HG03378 (cell line): ENCODE results near the gene NFRKB.
"Not testable (repeated sequence)": the region's sequence is repeated elsewhere in the genome, so short reads cannot be mapped to it uniquely, and the experiment has no call there.

Experiments used
- ATAC-seq: cut with Tn5 transposase; IDR thresholded peaks from one replicate; pipeline ENCODE4 v1.9.1; 2021; ENCODE audit warnings: mild to moderate bottlenecking, moderate library complexity; ENCODE audit not compliant: unreplicated experiment

Gene NFRKB

GRCh38 chr11:129894278-129895125, 876 bp downstream of the NFRKB start:
- peak; percentile 25 for ATAC-seq

GRCh38 chr11:129888451-129888850, 6.9 kb downstream of the NFRKB start:
- no peak for ATAC-seq

- no peak for ATAC-seq
Measured at GRCh38 chr11:129885381-129885780, 10.0 kb downstream of the NFRKB start.

GRCh38 chr11:129884581-129884980, 10.8 kb downstream of the NFRKB start:
- ATAC-seq: no peak

- ATAC-seq: no peak
Measured at GRCh38 chr11:129881570-129882170, 13.7 kb downstream of the NFRKB start.

GRCh38 chr11:129880311-129880710, 15.1 kb downstream of the NFRKB start:
- ATAC-seq: no peak

- no peak for ATAC-seq
Measured at GRCh38 chr11:129871914-129872313, 23.5 kb downstream of the NFRKB start.

- ATAC-seq: not testable (repeated sequence)
Measured at GRCh38 chr11:129868626-129869025, 26.8 kb downstream of the NFRKB start.

- no peak for ATAC-seq
Measured at GRCh38 chr11:129866311-129866710, 29.1 kb downstream of the NFRKB start.

- ATAC-seq: no peak
Measured at GRCh38 chr11:129865701-129866100, 29.7 kb downstream of the NFRKB start.

- no peak for ATAC-seq
Measured at GRCh38 chr11:129864811-129865210, 30.6 kb downstream of the NFRKB start.

GRCh38 chr11:129861702-129862522, 33.5 kb downstream of the NFRKB start:
- no peak for ATAC-seq

- ATAC-seq: no peak
Measured at GRCh38 chr11:129856036-129856435, 39.3 kb downstream of the NFRKB start.

- no peak for ATAC-seq
Measured at GRCh38 chr11:129855086-129855485, 40.3 kb downstream of the NFRKB start.

GRCh38 chr11:129854232-129854805, 41.1 kb downstream of the NFRKB start:
- no peak for ATAC-seq

- no peak for ATAC-seq
Measured at GRCh38 chr11:129853518-129854231, 41.7 kb downstream of the NFRKB start.

- no peak for ATAC-seq
Measured at GRCh38 chr11:129852125-129852740, 43.1 kb downstream of the NFRKB start.

GRCh38 chr11:129849447-129850130, 45.8 kb downstream of the NFRKB start:
- no peak for ATAC-seq

- not testable (repeated sequence) for ATAC-seq
Measured at GRCh38 chr11:129847361-129847760, 48.0 kb downstream of the NFRKB start.
